IMR-90 (cell line): ENCODE data around the gene GPC6. TPM values are rescaled to one million over a fixed set of nuclear protein-coding genes. Genes with fewer than 3 reads are reported as not detected.

Experiments used
- ATAC-seq: fragments of 200-7000 bp; cut with Tn5 transposase; 2 replicates; pipeline ENCODE4 v1.9.1; 2020; ENCODE audit warnings: low read depth, mild to moderate bottlenecking, moderate library complexity
- BruUV-seq: library from RNA; stranded (reverse); fragments of 400-500 nt; replicated peaks from 2 replicates; lab custom pipeline; 2021; lab: Mats Ljungman, UMichigan
- CTCF ChIA-PET: fragments of 300-600 bp; formaldehyde crosslinking; extraction: SDS; loops from one replicate; lab custom pipeline; 2021; ENCODE audit warnings: antibody characterized with exemption; lab: Yijun Ruan, JAX
- POLR2A ChIA-PET: fragments of 300-600 bp; sonication (Branson Sonifier 250); formaldehyde crosslinking; loops from one replicate; lab custom pipeline; 2022; ENCODE audit warnings: antibody characterized with exemption; ENCODE audit not compliant: unreplicated experiment; lab: Charles Lee
- DNase-seq: peaks from one replicate; pipeline ENCODE4 v3.0.0; 2013
- H2AFZ ChIP-seq: replicated peaks from 2 replicates; pipeline ENCODE3; 2013; ENCODE audit warnings: low read length, mild to moderate bottlenecking; ENCODE audit not compliant: poor library complexity
- H2AK5ac ChIP-seq: 2 replicates; pipeline ENCODE4 v1.6.1; 2013; ENCODE audit warnings: low read depth, low read length, inconsistent platforms
- H2AK9ac ChIP-seq: replicated peaks from 2 replicates; pipeline ENCODE3; 2013; ENCODE audit warnings: mild to moderate bottlenecking, low read depth, low read length, moderate library complexity; ENCODE audit not compliant: poor library complexity
- H2BK120ac ChIP-seq: 2 replicates; pipeline ENCODE4 v1.6.1; 2013; ENCODE audit warnings: low read depth, low read length, inconsistent platforms
- H2BK15ac ChIP-seq: 3 replicates; pipeline ENCODE4 v1.6.1; 2013; ENCODE audit warnings: low read depth, low read length, inconsistent platforms
- H2BK20ac ChIP-seq: 2 replicates; pipeline ENCODE4 v1.6.1; 2013; ENCODE audit warnings: low read depth, mild to moderate bottlenecking, inconsistent platforms, low read length, moderate library complexity
- H2BK5ac ChIP-seq: 2 replicates; pipeline ENCODE4 v1.6.1; 2013; ENCODE audit warnings: mild to moderate bottlenecking, low read depth, low read length, inconsistent platforms; ENCODE audit not compliant: poor library complexity, severe bottlenecking
- H3K14ac ChIP-seq: replicated peaks from 2 replicates; pipeline ENCODE4 v1.6.1; 2013; ENCODE audit warnings: low read depth, low read length, inconsistent platforms
- H3K18ac ChIP-seq: 2 replicates; pipeline ENCODE4 v1.6.1; 2013; ENCODE audit warnings: low read depth, low read length, control low read depth
- H3K23ac ChIP-seq: 2 replicates; pipeline ENCODE4 v1.6.1; 2013; ENCODE audit warnings: low read depth, low read length, inconsistent platforms
- H3K27ac ChIP-seq: 2 replicates; pipeline ENCODE4 v1.5.1; 2013; ENCODE audit warnings: mild to moderate bottlenecking, control low read depth, low read length; ENCODE audit not compliant: insufficient read depth
- H3K27me3 ChIP-seq: 2 replicates; pipeline ENCODE4 v1.6.1; 2013; ENCODE audit warnings: low read length; ENCODE audit not compliant: control insufficient read depth, insufficient read depth
- H3K36me3 ChIP-seq: 2 replicates; pipeline ENCODE4 v1.6.1; 2013; ENCODE audit warnings: low read length, mixed read lengths; ENCODE audit not compliant: control insufficient read depth, insufficient read depth
- H3K4ac ChIP-seq: 2 replicates; pipeline ENCODE4 v1.6.1; 2013; ENCODE audit warnings: low read depth, low read length, inconsistent platforms
- H3K4me1 ChIP-seq: 2 replicates; pipeline ENCODE4 v1.6.1; 2013; ENCODE audit warnings: low read length, mixed read lengths; ENCODE audit not compliant: control insufficient read depth, insufficient read depth
- H3K4me2 ChIP-seq: 2 replicates; pipeline ENCODE4 v1.6.1; 2013; ENCODE audit warnings: low read depth, mild to moderate bottlenecking, control low read depth, low read length, moderate library complexity
- H3K4me3 ChIP-seq: 2 replicates; pipeline ENCODE4 v1.5.1; 2013; ENCODE audit warnings: low read depth, mild to moderate bottlenecking, control low read depth, low read length, moderate library complexity; ENCODE audit not compliant: insufficient read depth
- H3K56ac ChIP-seq: 2 replicates; pipeline ENCODE4 v1.6.1; 2013; ENCODE audit warnings: low read length, inconsistent platforms; ENCODE audit not compliant: insufficient read depth; ENCODE audit errors: extremely low read depth
- H3K79me1 ChIP-seq, 2 experiments: 2 replicates each; pipeline ENCODE4 v1.6.1; 2013; ENCODE audit warnings: low read length in 2 of 2, inconsistent platforms in 1 of 2, low read depth in 1 of 2
- H3K9ac ChIP-seq: 2 replicates; pipeline ENCODE4 v1.6.1; 2013; ENCODE audit warnings: low read depth, low read length, control low read depth
- H3K9me1 ChIP-seq: 2 replicates; pipeline ENCODE4 v1.6.1; 2013; ENCODE audit warnings: low read length, inconsistent platforms; ENCODE audit not compliant: insufficient read depth
- H3K9me3 ChIP-seq: 2 replicates; pipeline ENCODE4 v1.6.1; 2013; ENCODE audit warnings: low read length; ENCODE audit not compliant: control insufficient read depth, insufficient read depth
- H4K20me1 ChIP-seq: 2 replicates; pipeline ENCODE4 v1.6.1; 2013; ENCODE audit warnings: low read length, inconsistent platforms; ENCODE audit not compliant: insufficient read depth
- H4K5ac ChIP-seq: 2 replicates; pipeline ENCODE4 v1.6.1; 2013; ENCODE audit warnings: mild to moderate bottlenecking, low read depth, low read length, control low read depth
- H4K8ac ChIP-seq, 2 experiments: 2 replicates each; pipeline ENCODE4 v1.6.1; 2013; ENCODE audit warnings: low read depth in 2 of 2, low read length in 2 of 2, control low read depth in 1 of 2, inconsistent platforms in 1 of 2
- H4K91ac ChIP-seq: 2 replicates; pipeline ENCODE4 v1.6.1; 2013; ENCODE audit warnings: low read depth, low read length, inconsistent platforms; ENCODE audit not compliant: insufficient read depth
- BHLHE40 ChIP-seq: fragments of 150-350 bp; IDR thresholded peaks from 2 replicates; pipeline ENCODE4 v1.6.1; 2016; ENCODE audit warnings: mild to moderate bottlenecking, low read depth, low read length
- CEBPB ChIP-seq: IDR thresholded peaks from 2 replicates; pipeline ENCODE4 v1.6.1; 2012; ENCODE audit warnings: low read depth, low read length, improper control_type of control experiment
- WGBS, 2 experiments: methylation state at CpG; one replicate each; pipeline versions ENCODE4 v1.1.5 to v1.1.7; 2013; ENCODE audit warnings: missing lambda C conversion rate in 2 of 2; ENCODE audit not compliant: insufficient read length in 1 of 2; ENCODE audit errors: extremely low coverage in 2 of 2; 5-methylcytosine and 5-hydroxymethylcytosine counted together
- dilution Hi-C: fragments of 300-500 bp; cut with HindIII; formaldehyde crosslinking; loops from one replicate; pipeline ENCODE4 v1.14.3; 2018; ENCODE audit warnings: low sequenced_read_pairs; ENCODE audit not compliant: unreplicated experiment
- in situ Hi-C: fragments of 300-500 bp; cut with MboI; formaldehyde crosslinking; loops from 3 replicates; pipeline ENCODE4 v1.14.3; 2019; ENCODE audit warnings: low sequenced_read_pairs, inconsistent platforms, mixed read lengths
- intact Hi-C: fragments of 100-400 bp; cut with micrococcal nuclease; formaldehyde crosslinking; loops from 2 replicates; pipeline ENCODE4 v1.10.0; 2022
- polyA plus RNA-seq, 3 experiments: library from polyadenylated mRNA; depleted of rRNA; stranded (reverse); fragments of >200 nt; gene quantifications; 2 replicates each; pipeline ENCODE4 v1.2.3, GENCODE V29; 2012; ENCODE audit warnings: low replicate concordance in 1 of 3
- total RNA-seq: library from RNA; depleted of rRNA; stranded (reverse); fragments of >200 nt; gene quantifications from 2 replicates; pipeline ENCODE4 v1.2.3, GENCODE V29; 2012

GPC6 gene
- total and polyA plus RNA-seq, 2 of the 4 experiments (the other 2 are of a cell fraction): 14.9 to 39.4 TPM

DNA sequence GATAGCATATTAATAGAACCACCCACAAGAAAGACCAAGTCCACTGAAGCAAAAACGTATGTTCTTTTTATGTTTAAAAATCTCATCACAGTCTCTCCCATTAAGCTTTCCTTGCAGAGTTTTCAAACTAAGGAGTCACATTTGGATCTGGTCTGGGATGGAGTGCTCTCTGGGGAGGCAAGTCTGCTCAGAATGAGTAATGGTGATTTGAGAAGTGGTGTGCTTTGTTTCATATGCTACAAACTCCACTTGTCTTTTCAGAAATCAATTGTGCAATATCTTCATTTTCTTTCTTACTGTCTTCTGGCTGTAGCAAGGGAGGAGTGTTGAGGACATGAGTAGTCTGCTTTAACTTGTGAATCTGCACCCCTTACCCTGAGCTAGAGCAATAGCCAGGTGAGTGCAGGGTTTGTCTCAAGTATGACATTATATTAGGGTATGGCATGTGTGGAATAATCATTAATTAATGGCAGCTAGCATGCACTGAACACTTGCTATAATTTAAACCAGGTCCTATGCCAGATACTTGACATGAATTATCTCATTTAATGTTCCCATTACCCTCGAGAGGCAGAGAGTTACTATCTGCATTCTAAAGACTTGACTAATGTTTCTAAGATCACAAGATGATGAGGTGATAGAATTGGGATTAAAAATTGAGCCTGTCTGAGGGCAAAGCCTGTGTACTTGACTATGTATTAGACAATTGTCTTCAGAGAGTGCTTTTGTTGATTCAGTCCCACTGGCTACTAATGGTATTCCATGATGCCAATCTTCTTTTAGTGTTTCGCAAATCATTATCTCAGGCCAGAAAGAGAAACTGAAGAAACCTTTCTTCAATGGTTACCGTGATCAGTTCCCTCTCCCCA lies 171.8 kb downstream of the GPC6 start:
- Histone ChIP-seq H2BK15ac (no peak overlapping the region), H3K14ac (no peak overlapping the region), H3K4ac (no peak overlapping the region), H2AK9ac (no peak overlapping the region), H3K4me3 (no peak overlapping the region), H3K27ac (no peak overlapping the region), H3K9me1 (no peaks in the 10 kb centered on the region), H3K23ac (no peak overlapping the region), H3K18ac (no peak overlapping the region), H3K79me1 (no peaks in the 10 kb centered on the region; a peak in 1 of 4 replicates), H3K4me2 (no peak overlapping the region), H2BK20ac (no peak overlapping the region), H3K56ac (no peak overlapping the region), H4K8ac (no peak overlapping the region), H4K5ac (no peak overlapping the region), H2AFZ (no peak overlapping the region), H2AK5ac (no peak overlapping the region), H2BK5ac (no peak overlapping the region), H3K9me3 (no peaks in the 10 kb centered on the region), H4K20me1 (no peaks in the 10 kb centered on the region), H3K4me1 (no peaks in the 10 kb centered on the region), H3K27me3 (no peaks in the 10 kb centered on the region), H3K36me3 (no peaks in the 10 kb centered on the region), H4K91ac (no peak overlapping the region), H2BK120ac (no peak overlapping the region), H3K9ac (no peak overlapping the region)
- TF ChIP-seq BHLHE40 (no peak), CEBPB (peak; percentile 80)
- no CpG with 5 or more reads among the region's 4 CpGs for WGBS, 2 experiments
- ChIA-PET POLR2A (no interaction called here), CTCF (no interaction called here)
- peak; percentile 60 for ATAC-seq
- intact Hi-C loops (no loop called here), dilution Hi-C loops (no loop called here), in situ Hi-C loops (no loop called here)
- DNase-seq: peak; percentile 55
- no TSS peak for BruUV-seq
